ENCODE measurements around the gene CDIP1. TPM values are rescaled to one million over a fixed set of nuclear protein-coding genes. Genes with fewer than 3 reads are reported as not detected.

CDIP1 gene
- total RNA-seq, 1 donor from 2014 or later: 41.3 TPM

GRCh38 chr16:4474192-4474961 lies 64.2 kb downstream of the CDIP1 start, which contains the start of gene NMRAL1:
Gene NMRAL1 (minus strand): TSS chr16:4474625. CDS start chr16:4474132, 493 bp downstream.
- Mint-ChIP-seq H3K9me3 (peaks cover 3% of the 10 kb centered on the region), H3K4me1 (ENCODE audit: unreplicated experiment) (peaks cover 26% of the 10 kb centered on the region), H3K27me3 (no peaks in the 10 kb centered on the region), H3K4me3 (peak within 1 kb of the TSS; percentile 91), H3K36me3 (peaks cover 3% of the 10 kb centered on the region), H3K27ac (peak within 1 kb of the TSS; percentile 92)
- no peak for TF ChIP-seq CTCF (conservative IDR thresholded peaks at IDR 0.05)
- peak; percentile 93 for DNase-seq (ENCODE audit: extremely low spot score, unreplicated experiment)

- peaks cover 6% of the 10 kb centered on the region for H3K36me3 Mint-ChIP-seq
- H3K27me3 Mint-ChIP-seq: no peaks in the 10 kb centered on the region
- peaks cover 3% of the 10 kb centered on the region for H3K9me3 Mint-ChIP-seq
- peaks cover 23% of the 10 kb centered on the region for H3K4me1 Mint-ChIP-seq (ENCODE audit: unreplicated experiment)
- peak overlapping the region; percentile 91 for H3K4me3 Mint-ChIP-seq
- no peak for TF ChIP-seq CTCF (conservative IDR thresholded peaks at IDR 0.05)
- no peak for DNase-seq (ENCODE audit: extremely low spot score, unreplicated experiment)
- peak overlapping the region; percentile 46 for H3K27ac Mint-ChIP-seq
Observed at GRCh38 chr16:4472880-4473279, 65.7 kb downstream of the CDIP1 start.

GRCh38 chr16:4471869-4472268 lies 66.7 kb downstream of the CDIP1 start:
- Mint-ChIP-seq H3K4me3 (peak overlapping the region; percentile 31), H3K27ac (no peak overlapping the region)
- TF ChIP-seq CTCF (conservative IDR thresholded peaks at IDR 0.05): no peak

GRCh38 chr16:4468972-4469371 lies 69.6 kb downstream of the CDIP1 start:
- no peak for DNase-seq (ENCODE audit: extremely low spot score, unreplicated experiment)
- no peak overlapping the region for H3K27ac Mint-ChIP-seq
- H3K36me3 Mint-ChIP-seq: peaks cover 7% of the 10 kb centered on the region
- peaks cover 9% of the 10 kb centered on the region for H3K4me1 Mint-ChIP-seq (ENCODE audit: unreplicated experiment)
- no peak overlapping the region for H3K4me3 Mint-ChIP-seq
- no peak for TF ChIP-seq CTCF (conservative IDR thresholded peaks at IDR 0.05)
- no peaks in the 10 kb centered on the region for H3K27me3 Mint-ChIP-seq
- no peaks in the 10 kb centered on the region for H3K9me3 Mint-ChIP-seq

More at GRCh38 chr16:4471869-4472268, 66.7 kb downstream of the CDIP1 start:
- Mint-ChIP-seq H3K27me3 (no peaks in the 10 kb centered on the region), H3K9me3 (peaks cover 3% of the 10 kb centered on the region), H3K36me3 (peaks cover 6% of the 10 kb centered on the region), H3K4me1 (ENCODE audit: unreplicated experiment) (peaks cover 18% of the 10 kb centered on the region)
- DNase-seq (ENCODE audit: extremely low spot score, unreplicated experiment): no peak

- no peak for TF ChIP-seq CTCF (conservative IDR thresholded peaks at IDR 0.05)
- H3K4me1 Mint-ChIP-seq (ENCODE audit: unreplicated experiment): peaks cover 3% of the 10 kb centered on the region
- no peaks in the 10 kb centered on the region for H3K9me3 Mint-ChIP-seq
- no peak overlapping the region for H3K4me3 Mint-ChIP-seq
- peaks cover 7% of the 10 kb centered on the region for H3K36me3 Mint-ChIP-seq
- no peak for DNase-seq (ENCODE audit: extremely low spot score, unreplicated experiment)
- no peak overlapping the region for H3K27ac Mint-ChIP-seq
- no peaks in the 10 kb centered on the region for H3K27me3 Mint-ChIP-seq
Observed at GRCh38 chr16:4467916-4468315, 70.7 kb downstream of the CDIP1 start.
